HUES48 (cell line): ENCODE measurements around the gene CNTNAP2.
"Not testable (repeated sequence)": the region's sequence is repeated elsewhere in the genome, so short reads cannot be mapped to it uniquely, and the experiment has no call there.

Source experiments
- H3K27ac ChIP-seq: one replicate; pipeline ENCODE4 v1.7.0; 2013; ENCODE audit warnings: low read depth, low read length, inconsistent platforms
- H3K27me3 ChIP-seq: 2 replicates; pipeline ENCODE4 v1.6.1; 2013; ENCODE audit warnings: mild to moderate bottlenecking, low read length; ENCODE audit not compliant: control insufficient read depth, insufficient read depth
- H3K36me3 ChIP-seq: 2 replicates; pipeline ENCODE4 v1.6.1; 2013; ENCODE audit warnings: low read length; ENCODE audit not compliant: control insufficient read depth, insufficient read depth
- H3K4me1 ChIP-seq: 2 replicates; pipeline ENCODE4 v1.6.1; 2013; ENCODE audit warnings: mild to moderate bottlenecking, low read length; ENCODE audit not compliant: control insufficient read depth, insufficient read depth
- H3K4me3 ChIP-seq: 2 replicates; pipeline ENCODE4 v1.5.1; 2013; ENCODE audit warnings: mild to moderate bottlenecking, low read depth, low read length
- H3K9ac ChIP-seq: 2 replicates; pipeline ENCODE4 v1.6.1; 2013; ENCODE audit warnings: mild to moderate bottlenecking, low read depth, low read length, moderate library complexity
- H3K9me3 ChIP-seq: 2 replicates; pipeline ENCODE4 v1.6.1; 2013; ENCODE audit warnings: low read length; ENCODE audit not compliant: control insufficient read depth, insufficient read depth

The CNTNAP2 gene

DNA sequence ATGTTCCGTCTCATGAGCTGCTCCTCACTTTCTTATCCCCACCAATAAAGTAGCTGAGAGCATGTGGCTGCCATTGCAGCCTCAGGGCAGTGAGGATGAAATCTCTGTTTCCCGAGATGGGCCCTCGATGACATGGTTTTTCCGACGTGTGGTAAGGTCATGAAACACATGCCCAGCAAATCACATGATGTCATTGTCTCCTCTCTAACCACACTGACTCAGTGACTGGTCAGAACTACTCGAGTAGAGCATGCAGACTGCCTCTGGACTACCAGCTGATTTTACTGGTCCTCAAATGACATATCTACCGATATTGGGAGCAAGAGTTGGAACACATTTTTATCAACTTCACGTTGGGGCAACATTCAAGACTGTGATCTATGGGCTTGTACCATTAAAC is 786.1 kb downstream of the CNTNAP2 start:
- Histone ChIP-seq H3K27ac (no peak overlapping the region), H3K4me1 (no peaks in the 10 kb centered on the region), H3K27me3 (no peaks in the 10 kb centered on the region), H3K4me3 (no peak overlapping the region), H3K36me3 (no peaks in the 10 kb centered on the region), H3K9me3 (0 out of 2 replicates have a peak, but pooled peaks cover 3% of the 10 kb centered on the region), H3K9ac (no peak overlapping the region)

DNA sequence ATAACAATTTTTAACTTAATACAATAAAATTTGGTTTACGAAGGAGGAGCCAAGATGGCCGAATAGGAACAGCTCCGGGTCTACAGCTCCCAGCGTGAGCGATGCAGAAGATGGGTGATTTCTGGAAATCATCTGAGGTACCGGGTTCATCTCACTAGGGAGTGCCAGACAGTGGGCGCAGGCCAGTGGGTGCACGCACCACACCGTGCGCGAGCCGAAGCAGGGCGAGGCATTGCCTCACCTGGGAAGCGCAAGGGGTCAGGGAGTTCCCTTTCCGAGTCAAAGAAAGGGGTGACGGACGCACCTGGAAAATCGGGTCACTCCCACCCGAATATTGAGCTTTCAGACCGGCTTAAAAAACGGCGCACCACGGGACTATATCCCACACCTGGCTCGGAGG is 789.1 kb downstream of the CNTNAP2 start:
- H3K27me3 ChIP-seq: not testable (repeated sequence)

GRCh38 chr7:146922782-146923181 is 806.2 kb downstream of the CNTNAP2 start:
- 0 out of 2 replicates have a peak, but pooled peaks cover 3% of the 10 kb centered on the region for H3K9me3 ChIP-seq
- no peak overlapping the region for H3K9ac ChIP-seq
- H3K36me3 ChIP-seq: no peaks in the 10 kb centered on the region
- no peak overlapping the region for H3K4me3 ChIP-seq
- H3K27ac ChIP-seq: no peak overlapping the region
- H3K4me1 ChIP-seq: no peaks in the 10 kb centered on the region
- H3K27me3 ChIP-seq: no peaks in the 10 kb centered on the region

More for the DNA sequence above, 789.1 kb downstream of the CNTNAP2 start:
- not testable (repeated sequence) for H3K4me1 ChIP-seq, H3K36me3 ChIP-seq, H3K9me3 ChIP-seq, H3K9ac ChIP-seq, H3K4me3 ChIP-seq, H3K27ac ChIP-seq

DNA sequence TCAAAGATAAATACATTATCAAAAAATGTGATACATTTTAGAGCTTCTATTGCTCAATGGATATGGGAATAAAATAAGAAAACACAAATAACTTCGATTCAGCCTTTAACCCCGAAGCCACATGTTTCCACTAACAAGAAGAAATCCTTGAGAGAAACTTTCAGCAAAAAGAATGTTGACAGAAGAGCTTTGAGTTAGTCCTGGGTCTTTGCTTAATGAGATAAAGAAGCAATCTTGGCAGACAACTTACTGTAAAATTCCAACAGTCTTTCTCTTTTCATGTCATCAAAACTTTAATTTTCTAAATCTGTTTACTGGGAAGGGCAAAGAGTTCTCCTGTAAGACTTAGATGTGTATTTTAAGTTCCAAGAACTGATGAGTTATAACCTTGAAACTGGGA is 810.2 kb downstream of the CNTNAP2 start:
- H3K36me3 ChIP-seq: no peaks in the 10 kb centered on the region
- no peaks in the 10 kb centered on the region for H3K27me3 ChIP-seq
- peak overlapping the region; percentile 32 for H3K27ac ChIP-seq
- H3K9ac ChIP-seq: no peak overlapping the region
- peaks cover 8% of the 10 kb centered on the region for H3K9me3 ChIP-seq
- H3K4me1 ChIP-seq: no peaks in the 10 kb centered on the region
- H3K4me3 ChIP-seq: no peak overlapping the region

DNA sequence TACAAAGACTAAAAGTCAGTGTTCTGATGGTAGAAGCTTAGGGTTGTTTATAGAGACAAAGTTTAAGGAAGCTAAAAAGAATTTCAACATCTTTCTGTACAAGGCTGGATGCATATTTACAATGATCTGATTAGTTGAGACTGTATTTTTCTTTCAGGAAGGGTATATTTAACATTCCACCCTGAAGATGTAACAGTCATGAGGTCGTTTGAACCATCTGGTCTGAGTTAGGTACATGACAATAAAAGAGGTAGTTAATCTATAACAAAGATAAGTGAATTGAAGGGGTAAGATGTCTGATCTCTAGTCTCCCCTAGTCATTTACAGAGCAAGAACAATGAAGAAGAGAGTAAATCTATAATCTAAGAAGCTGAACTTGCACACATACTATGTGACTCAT is 821.2 kb downstream of the CNTNAP2 start:
- no peaks in the 10 kb centered on the region for H3K27me3 ChIP-seq

DNA sequence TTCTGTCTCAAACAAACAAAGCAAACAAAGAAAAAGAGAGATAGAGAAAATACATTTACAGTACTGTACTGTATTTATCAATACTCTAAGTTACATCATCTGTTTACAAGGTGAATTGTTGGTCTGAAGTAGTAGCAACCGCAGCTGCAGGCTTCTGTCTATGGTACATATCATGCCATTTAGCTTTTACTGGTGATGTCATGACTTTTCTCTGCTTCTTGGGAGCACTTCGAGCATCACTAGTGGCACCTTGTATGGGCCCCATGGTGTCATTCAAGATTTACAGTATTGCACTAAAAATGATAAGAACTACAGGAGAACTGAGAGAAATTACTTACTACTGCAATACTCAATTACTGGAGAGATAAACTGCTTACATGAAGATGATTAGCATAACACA is 826.9 kb downstream of the CNTNAP2 start:
- Histone ChIP-seq H3K4me3 (no peak overlapping the region), H3K36me3 (no peaks in the 10 kb centered on the region), H3K27me3 (no peaks in the 10 kb centered on the region), H3K4me1 (no peaks in the 10 kb centered on the region), H3K9me3 (no peaks in the 10 kb centered on the region), H3K9ac (no peak overlapping the region), H3K27ac (no peak overlapping the region)

More for the DNA sequence above, 821.2 kb downstream of the CNTNAP2 start:
- Histone ChIP-seq H3K36me3 (no peaks in the 10 kb centered on the region), H3K9ac (no peak overlapping the region), H3K4me3 (no peak overlapping the region), H3K27ac (no peak overlapping the region), H3K4me1 (no peaks in the 10 kb centered on the region), H3K9me3 (no peaks in the 10 kb centered on the region)

DNA sequence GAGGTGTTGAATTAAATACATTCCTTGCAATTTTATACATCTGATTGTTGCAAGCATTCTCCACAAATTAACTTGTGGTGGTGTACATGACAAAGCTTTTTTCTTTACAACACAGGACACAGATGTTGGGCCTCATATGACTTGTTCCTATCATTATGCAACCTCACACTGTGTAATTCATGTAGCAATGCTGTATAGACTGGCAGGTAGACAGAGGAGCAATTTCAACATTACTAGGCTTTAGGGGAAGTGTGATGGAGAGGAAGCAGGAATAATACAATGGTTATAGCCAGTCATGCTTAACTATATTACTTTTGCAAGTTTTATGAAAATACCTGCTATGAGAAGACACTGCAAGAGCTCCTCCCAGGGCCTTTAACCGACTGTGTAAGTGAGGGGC is 832.1 kb downstream of the CNTNAP2 start:
- Histone ChIP-seq H3K9me3 (no peaks in the 10 kb centered on the region), H3K9ac (no peak overlapping the region), H3K27me3 (no peaks in the 10 kb centered on the region), H3K27ac (no peak overlapping the region), H3K4me3 (no peak overlapping the region), H3K36me3 (no peaks in the 10 kb centered on the region), H3K4me1 (no peaks in the 10 kb centered on the region)

GRCh38 chr7:146956321-146956720 is 839.7 kb downstream of the CNTNAP2 start:
- H3K4me3 ChIP-seq: no peak overlapping the region
- H3K9ac ChIP-seq: no peak overlapping the region
- no peaks in the 10 kb centered on the region for H3K27me3 ChIP-seq

GRCh38 chr7:146956853-146957252 is 840.3 kb downstream of the CNTNAP2 start:
- no peaks in the 10 kb centered on the region for H3K9me3 ChIP-seq
- H3K27ac ChIP-seq: no peak overlapping the region
- peaks cover 6% of the 10 kb centered on the region for H3K4me1 ChIP-seq
- no peak overlapping the region for H3K9ac ChIP-seq
- no peaks in the 10 kb centered on the region for H3K36me3 ChIP-seq
- no peaks in the 10 kb centered on the region for H3K27me3 ChIP-seq
- no peak overlapping the region for H3K4me3 ChIP-seq

More at GRCh38 chr7:146956321-146956720, 839.7 kb downstream of the CNTNAP2 start:
- Histone ChIP-seq H3K36me3 (no peaks in the 10 kb centered on the region), H3K9me3 (no peaks in the 10 kb centered on the region), H3K27ac (no peak overlapping the region), H3K4me1 (peaks cover 6% of the 10 kb centered on the region)

- H3K9me3 ChIP-seq: no peaks in the 10 kb centered on the region
- H3K36me3 ChIP-seq: no peaks in the 10 kb centered on the region
- H3K27ac ChIP-seq: peak overlapping the region; percentile 29
- no peak overlapping the region; the same call in 1 of the 2 replicates for H3K9ac ChIP-seq
- H3K4me3 ChIP-seq: no peak overlapping the region
- H3K4me1 ChIP-seq: peaks cover 6% of the 10 kb centered on the region
- H3K27me3 ChIP-seq: no peaks in the 10 kb centered on the region
Observed at GRCh38 chr7:146960773-146961391, 844.3 kb downstream of the CNTNAP2 start.

DNA sequence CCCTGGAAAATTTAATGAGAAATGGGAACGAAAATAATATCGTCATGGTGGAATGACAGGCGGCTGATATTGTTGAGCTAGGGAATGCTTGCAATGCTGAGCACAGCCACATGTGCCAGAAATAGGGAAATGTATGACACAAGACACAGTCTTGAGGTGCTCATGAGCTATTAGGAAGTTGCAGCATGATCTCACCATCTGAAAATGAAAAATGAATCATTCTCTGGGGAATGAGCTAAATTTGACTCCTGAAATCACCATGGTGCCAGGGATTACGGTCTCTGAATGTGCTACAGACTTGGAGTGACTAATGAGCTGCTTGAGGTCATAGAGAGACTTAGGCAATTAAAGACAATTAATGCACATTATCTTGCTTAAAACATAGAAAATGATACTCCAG is 845.0 kb downstream of the CNTNAP2 start:
- Histone ChIP-seq H3K36me3 (no peaks in the 10 kb centered on the region), H3K9me3 (no peaks in the 10 kb centered on the region), H3K4me1 (peaks cover 6% of the 10 kb centered on the region), H3K27me3 (no peaks in the 10 kb centered on the region), H3K9ac (no peak overlapping the region), H3K4me3 (no peak overlapping the region), H3K27ac (peak overlapping the region; percentile 29)
